ENCODE results near the gene SDHAF4.

Gene SDHAF4

DNA sequence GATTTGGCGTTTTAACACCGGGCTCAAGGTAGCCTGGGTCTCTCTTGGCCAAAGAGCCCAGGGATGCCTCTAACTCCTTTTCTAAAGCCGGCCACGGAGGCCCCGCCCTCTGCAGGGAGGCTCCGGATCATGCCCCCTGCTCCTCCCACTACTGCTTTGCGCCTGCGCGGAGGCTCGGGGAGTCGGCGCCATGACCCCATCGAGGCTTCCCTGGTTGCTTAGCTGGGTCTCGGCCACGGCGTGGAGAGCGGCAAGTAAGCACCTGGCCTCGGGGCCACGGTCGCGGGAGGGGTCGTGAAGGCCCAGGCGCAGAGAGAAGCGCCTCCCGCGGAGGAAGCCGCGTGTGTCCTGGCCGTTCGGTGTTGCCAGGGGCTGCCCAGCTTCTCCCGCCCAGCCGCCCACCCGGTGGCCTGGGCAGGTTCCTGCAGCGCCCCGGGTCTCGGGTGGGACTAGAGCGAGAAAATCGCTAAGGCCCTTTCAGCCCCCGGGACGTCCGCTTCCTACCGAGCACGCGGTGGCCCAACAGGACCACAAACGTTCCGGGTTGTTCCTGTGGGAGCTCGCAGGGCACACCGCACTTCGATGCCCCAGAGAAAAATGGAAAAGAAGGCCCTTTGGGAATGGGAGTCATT is at the start of gene SDHAF4:
Gene SDHAF4 (plus strand): TSS at position 180 of the 632 bp plus-strand sequence. CDS start 11 bp downstream, at position 191.
- TF ChIP-seq GATA3 (IDR thresholded peaks at IDR 0.05; ENCODE audit: low read depth, low read length) (no peak), GATA2 (IDR thresholded peaks at IDR 0.05; ENCODE audit: low read depth, low read length) (no peak)

DNA sequence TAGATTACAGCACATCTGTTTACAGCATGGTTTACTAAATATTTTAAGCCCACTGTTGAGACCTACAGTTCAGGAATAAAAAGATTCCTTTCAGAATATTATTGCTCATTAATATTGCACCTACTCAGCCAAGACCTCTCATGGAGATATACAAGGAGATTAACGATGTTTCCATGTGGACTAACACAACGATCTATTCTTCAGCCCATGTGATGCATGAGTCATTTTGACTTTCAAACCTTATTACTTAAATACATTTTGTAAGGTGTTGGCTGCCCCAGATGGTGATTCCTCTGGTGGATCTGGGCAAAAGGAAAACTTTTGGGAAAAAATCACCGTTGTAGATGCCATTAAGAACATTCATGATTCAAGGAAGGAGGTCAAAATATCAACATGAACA is 48.0 kb upstream of the SDHAF4 start:
- TF ChIP-seq GATA2 (IDR thresholded peaks at IDR 0.05; ENCODE audit: low read depth, low read length) (no peak), GATA3 (IDR thresholded peaks at IDR 0.05; ENCODE audit: low read depth, low read length) (no peak)

DNA sequence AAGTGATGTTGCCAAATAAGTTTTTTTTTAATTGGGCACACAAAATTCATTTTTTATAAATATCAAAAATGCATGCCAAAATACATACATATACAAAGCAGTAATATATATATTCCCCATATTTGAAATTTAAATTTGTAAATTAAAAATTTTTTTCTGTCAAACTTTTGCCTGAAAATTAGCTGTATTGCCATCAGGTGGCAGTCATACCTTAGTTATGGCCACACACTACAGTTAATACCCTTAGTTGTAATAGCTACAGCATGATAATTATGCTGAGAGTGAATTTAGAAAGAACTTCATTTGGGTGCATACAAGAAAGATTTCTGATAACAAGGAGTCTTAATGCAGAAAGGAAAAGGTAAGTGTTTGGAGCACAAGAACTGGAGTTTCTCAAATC is 46.2 kb upstream of the SDHAF4 start:
- TF ChIP-seq GATA2 (IDR thresholded peaks at IDR 0.05; ENCODE audit: low read depth, low read length): no peak
- TF ChIP-seq GATA3 (IDR thresholded peaks at IDR 0.05; ENCODE audit: low read depth, low read length): no peak

DNA sequence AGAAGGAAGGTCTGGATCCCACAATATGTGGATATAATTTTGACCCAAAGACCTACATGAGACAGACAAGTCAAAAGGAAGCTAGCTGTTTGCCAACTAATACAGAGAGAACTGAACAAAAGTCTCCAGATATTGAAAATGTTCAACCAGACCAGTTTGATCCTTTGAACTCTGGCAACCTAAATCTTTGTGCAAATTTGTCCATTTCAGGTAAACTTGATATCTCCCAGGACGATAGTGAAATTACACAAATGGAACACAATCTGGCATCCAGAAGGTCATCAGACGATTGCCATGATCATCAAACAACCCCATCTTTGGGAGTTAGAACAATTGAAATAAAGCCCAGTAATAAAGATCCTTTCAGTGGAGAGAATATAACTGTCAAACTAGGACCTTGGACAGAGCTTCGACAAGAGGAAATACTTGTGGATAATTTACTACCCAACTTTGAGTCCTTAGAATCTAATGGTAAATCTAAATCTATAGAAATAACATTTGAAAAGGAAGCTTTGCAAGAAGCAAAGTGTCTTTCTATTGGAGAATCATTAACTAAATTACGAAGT is 41.9 kb upstream of the SDHAF4 start:
- TF ChIP-seq GATA3 (IDR thresholded peaks at IDR 0.05; ENCODE audit: low read depth, low read length) (no peak), GATA2 (IDR thresholded peaks at IDR 0.05; ENCODE audit: low read depth, low read length) (no peak)

GRCh38 chr6:70527071-70527737 is 39.5 kb upstream of the SDHAF4 start:
- no peak for TF ChIP-seq GATA3 (IDR thresholded peaks at IDR 0.05; ENCODE audit: low read depth, low read length)
- TF ChIP-seq GATA2 (IDR thresholded peaks at IDR 0.05; ENCODE audit: low read depth, low read length): no peak

GRCh38 chr6:70530023-70530422 is 36.7 kb upstream of the SDHAF4 start:
- TF ChIP-seq GATA3 (IDR thresholded peaks at IDR 0.05; ENCODE audit: low read depth, low read length) (no peak), GATA2 (IDR thresholded peaks at IDR 0.05; ENCODE audit: low read depth, low read length) (no peak)

DNA sequence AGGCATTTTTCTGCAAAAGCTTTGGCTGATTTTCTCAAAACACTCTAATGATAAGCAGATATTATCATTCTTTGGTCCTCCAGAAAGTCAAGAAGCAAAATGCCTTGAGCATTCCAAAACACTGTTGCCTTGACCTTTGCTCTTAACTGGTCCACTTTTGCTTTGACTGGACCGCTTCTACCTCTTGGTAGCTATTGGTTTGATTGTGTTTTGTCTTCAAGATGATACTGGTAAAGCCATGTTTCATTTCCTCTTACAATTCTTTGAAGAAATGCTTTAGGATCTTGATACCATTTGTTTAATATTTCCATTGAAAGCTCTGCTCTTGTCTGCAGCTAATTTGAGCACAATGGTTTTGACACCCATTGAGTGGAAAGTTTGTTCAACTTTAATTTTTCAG is 35.6 kb upstream of the SDHAF4 start:
- TF ChIP-seq GATA2 (IDR thresholded peaks at IDR 0.05; ENCODE audit: low read depth, low read length) (no peak), GATA3 (IDR thresholded peaks at IDR 0.05; ENCODE audit: low read depth, low read length) (no peak)

GRCh38 chr6:70537266-70537665 is 29.5 kb upstream of the SDHAF4 start:
- TF ChIP-seq GATA2 (IDR thresholded peaks at IDR 0.05; ENCODE audit: low read depth, low read length) (no peak), GATA3 (IDR thresholded peaks at IDR 0.05; ENCODE audit: low read depth, low read length) (no peak)

GRCh38 chr6:70538376-70538775 is 28.4 kb upstream of the SDHAF4 start:
- TF ChIP-seq GATA2 (IDR thresholded peaks at IDR 0.05; ENCODE audit: low read depth, low read length): no peak
- no peak for TF ChIP-seq GATA3 (IDR thresholded peaks at IDR 0.05; ENCODE audit: low read depth, low read length)

GRCh38 chr6:70547313-70547712 is 19.4 kb upstream of the SDHAF4 start:
- no peak for TF ChIP-seq GATA3 (IDR thresholded peaks at IDR 0.05; ENCODE audit: low read depth, low read length)
- TF ChIP-seq GATA2 (IDR thresholded peaks at IDR 0.05; ENCODE audit: low read depth, low read length): no peak

DNA sequence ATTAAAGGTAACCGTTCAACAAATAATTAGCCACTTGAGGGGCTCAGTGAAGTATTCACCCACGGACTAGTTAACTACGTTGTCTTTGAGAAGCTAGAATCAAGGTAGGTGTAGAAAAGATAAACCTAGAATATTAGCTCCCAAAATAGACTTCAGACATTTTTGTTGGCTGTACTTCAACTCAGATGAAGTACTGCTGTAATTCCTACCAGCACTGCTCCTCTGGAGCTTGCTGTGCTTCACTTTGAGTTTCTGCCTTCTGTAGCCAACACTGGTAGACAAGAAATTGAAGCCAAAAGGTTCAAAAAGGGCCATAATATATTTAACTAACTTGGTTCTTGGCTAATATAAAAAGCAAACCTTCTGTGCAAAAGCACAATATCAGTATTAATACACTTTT is 18.8 kb upstream of the SDHAF4 start:
- TF ChIP-seq GATA2 (IDR thresholded peaks at IDR 0.05; ENCODE audit: low read depth, low read length): no peak
- TF ChIP-seq GATA3 (IDR thresholded peaks at IDR 0.05; ENCODE audit: low read depth, low read length): no peak

- no peak for TF ChIP-seq GATA3 (IDR thresholded peaks at IDR 0.05; ENCODE audit: low read depth, low read length)
- TF ChIP-seq GATA2 (IDR thresholded peaks at IDR 0.05; ENCODE audit: low read depth, low read length): no peak
Observed at GRCh38 chr6:70549327-70549726, 17.4 kb upstream of the SDHAF4 start.

- TF ChIP-seq GATA2 (IDR thresholded peaks at IDR 0.05; ENCODE audit: low read depth, low read length): no peak
- TF ChIP-seq GATA3 (IDR thresholded peaks at IDR 0.05; ENCODE audit: low read depth, low read length): no peak
Observed at GRCh38 chr6:70551566-70551965, 15.2 kb upstream of the SDHAF4 start.

GRCh38 chr6:70552974-70553373 is 13.8 kb upstream of the SDHAF4 start:
- no peak for TF ChIP-seq GATA2 (IDR thresholded peaks at IDR 0.05; ENCODE audit: low read depth, low read length)
- no peak for TF ChIP-seq GATA3 (IDR thresholded peaks at IDR 0.05; ENCODE audit: low read depth, low read length)

DNA sequence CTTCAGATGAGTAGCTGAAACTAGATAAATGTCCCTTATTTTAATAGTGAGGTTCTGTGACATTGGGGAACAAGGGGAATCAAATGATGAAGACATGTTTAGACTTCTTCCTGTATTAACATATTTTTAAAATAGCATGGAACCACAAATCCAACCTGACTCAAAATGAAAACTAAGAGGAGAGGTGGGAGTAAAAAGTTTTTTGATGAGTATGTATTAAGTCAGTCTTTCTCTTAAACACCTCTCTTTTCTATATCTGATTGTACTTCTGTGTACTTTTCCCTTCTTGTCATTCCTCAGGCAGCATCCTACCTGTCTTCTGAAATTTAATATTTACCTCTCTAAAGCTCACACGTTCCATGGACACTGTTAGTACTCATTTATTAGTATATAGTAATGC is 8.7 kb upstream of the SDHAF4 start:
- TF ChIP-seq GATA2 (IDR thresholded peaks at IDR 0.05; ENCODE audit: low read depth, low read length) (no peak), GATA3 (IDR thresholded peaks at IDR 0.05; ENCODE audit: low read depth, low read length) (no peak)
